ENCODE results near the gene PRKAG2.

The PRKAG2 gene

GRCh38 chr7:151900591-151900985, 23.7 kb upstream of the PRKAG2 start:
- DNase-seq: no peak

GRCh38 chr7:151899513-151900360, 22.8 kb upstream of the PRKAG2 start:
- DNase-seq: no peak

DNA sequence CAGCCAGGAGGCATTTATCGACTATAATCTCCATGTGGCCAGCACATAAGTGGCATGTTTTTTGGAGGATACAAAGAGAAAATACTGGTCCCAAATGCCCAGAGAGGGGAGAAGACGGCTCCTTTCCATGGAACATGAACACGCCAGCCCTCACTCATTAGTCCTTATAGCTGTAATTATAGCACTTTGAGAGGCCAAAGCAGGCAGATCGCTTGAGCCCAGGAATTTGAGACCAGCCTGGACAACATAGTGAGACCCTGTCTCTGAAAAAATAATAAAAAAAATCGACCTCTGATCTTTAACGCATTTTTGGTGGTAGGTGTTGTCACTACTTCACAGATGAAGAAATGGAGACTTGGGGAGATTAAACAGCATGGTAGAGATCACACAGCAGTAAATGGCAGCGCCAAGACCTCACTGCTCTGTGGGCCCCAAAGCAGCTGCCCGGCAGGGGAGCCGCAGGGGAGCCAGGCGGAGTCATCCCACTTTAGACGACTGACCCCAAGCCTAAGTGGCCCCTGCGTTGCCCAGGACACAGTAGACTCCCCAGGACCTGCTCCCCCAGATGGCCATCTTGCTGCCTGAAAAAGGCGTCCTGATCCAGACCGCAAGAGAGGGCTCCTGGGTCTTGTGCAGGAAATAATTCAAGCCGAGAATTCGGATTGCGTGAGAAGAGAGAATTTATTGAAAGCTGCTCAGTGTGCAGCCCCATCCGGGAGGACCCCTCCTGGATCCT, 21.2 kb upstream of the PRKAG2 start:
- no peak for DNase-seq

DNA sequence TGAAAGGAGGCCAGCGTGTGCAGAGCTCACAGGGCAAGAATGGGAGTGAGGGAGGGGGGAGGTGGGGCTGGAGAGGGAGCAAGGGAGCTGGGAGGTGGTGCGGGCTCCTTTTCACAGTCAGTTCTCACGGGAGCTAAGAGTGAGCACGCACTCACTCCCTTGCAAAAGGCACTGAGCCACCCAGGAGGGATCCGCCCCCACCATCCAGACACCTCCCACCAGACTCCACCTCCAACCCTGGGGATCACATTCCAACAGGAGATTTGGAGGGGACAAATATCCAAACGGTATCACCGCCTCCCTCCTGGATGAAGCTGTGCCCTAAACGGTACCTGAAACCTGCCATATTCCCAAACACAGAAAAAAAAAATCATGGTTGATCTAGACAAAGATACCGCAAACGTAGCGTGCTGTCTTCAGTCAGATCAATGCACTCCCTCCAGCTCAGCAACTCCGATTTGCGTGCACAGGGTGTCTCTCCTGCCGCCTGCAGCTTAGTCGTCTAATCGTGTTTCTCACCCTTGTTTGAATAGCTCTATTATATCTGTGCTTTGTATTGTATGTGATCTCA, 20.3 kb upstream of the PRKAG2 start:
- DNase-seq: peak; percentile 66

GRCh38 chr7:151896486-151896885, 19.6 kb upstream of the PRKAG2 start:
- no peak for DNase-seq

DNA sequence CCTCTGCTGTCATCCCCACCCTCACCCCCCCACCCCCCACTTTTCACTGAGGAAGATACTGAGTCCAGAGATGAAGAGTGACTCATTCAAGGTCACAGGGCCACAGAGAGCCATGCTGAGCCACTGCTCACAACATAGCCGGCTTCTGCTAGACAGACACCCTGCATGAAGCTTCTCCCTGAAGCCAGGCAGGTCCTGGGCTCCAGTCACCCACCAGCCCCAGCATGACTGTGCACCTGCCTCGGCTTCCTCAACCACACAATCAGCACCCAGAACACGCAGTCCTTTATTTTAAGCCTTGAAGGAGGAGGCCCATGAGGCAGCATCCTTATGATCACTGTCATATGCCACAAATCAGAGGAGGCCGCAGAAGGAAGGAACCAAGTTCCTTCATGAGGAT, 19.2 kb upstream of the PRKAG2 start:
- DNase-seq: no peak

- DNase-seq: peak; percentile 57
Observed at GRCh38 chr7:151895631-151896031, 18.7 kb upstream of the PRKAG2 start.

DNA sequence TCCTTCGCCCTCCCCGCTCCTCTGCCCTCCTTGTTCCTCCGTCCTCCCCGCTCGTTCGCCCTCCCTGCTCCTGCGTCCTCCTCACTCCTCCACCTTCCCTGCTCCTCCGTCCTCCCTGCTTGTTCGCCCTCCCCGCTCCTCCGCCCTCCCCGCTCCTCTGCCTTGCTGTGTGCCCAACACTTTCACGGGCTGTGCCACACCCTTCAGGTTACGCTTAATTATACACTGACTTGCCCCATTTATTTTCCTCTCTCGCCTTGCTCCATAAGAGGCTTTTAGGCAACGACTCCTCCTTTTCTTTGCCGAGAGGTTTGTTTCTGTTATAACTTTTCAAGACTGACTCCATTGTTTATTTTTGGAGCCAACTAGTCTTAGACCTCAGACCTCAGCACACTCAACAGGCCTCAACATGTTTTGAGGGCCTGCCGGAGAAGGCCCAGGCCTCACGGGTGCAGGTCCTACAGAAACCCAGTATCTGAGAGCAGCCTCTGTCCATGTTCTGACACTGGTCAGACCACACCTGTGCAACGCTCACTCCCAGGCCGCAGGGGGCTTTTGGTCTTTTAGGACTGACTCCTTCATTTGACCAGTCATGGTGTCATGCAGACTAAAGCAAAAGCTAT, 18.2 kb upstream of the PRKAG2 start:
- no peak for DNase-seq

GRCh38 chr7:151894111-151895007, 17.4 kb upstream of the PRKAG2 start:
- DNase-seq: no peak

- no peak for DNase-seq
Observed at GRCh38 chr7:151893405-151893923, 16.5 kb upstream of the PRKAG2 start.

- DNase-seq: no peak
Observed at GRCh38 chr7:151891753-151892152, 14.8 kb upstream of the PRKAG2 start.

- DNase-seq: no peak
Observed at GRCh38 chr7:151891182-151891581, 14.3 kb upstream of the PRKAG2 start.

DNA sequence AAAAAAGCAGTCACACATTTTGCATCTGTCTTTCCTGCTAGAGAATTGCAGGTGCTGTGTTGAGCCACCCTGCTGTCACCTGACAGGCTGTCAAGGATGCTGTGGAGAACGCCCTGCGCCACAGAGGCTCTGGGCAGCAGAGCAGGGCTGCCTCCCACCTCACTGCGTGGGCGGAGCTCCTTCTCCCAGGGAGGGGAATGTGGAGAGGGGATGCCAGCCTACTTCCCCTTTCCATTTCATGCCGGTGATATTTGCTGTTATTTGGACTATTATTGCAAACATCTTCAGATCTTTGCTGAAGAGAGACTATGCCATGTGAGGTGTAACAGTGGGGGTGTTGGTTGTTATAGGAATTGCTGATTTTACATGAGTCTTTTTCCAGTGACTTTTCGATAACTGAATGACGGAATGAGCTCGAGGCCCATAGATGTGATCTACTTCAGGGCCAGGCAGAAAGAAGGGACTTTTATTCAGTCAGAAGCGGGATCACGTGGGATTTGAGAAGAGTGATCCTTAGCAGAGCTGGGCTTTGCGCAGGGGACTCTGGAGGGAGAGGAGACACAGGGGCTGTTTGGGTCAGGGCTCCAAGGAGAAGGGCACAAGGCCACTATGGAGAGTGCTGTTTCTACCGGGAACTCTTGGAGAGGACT, 13.6 kb upstream of the PRKAG2 start:
- no peak for DNase-seq

GRCh38 chr7:151889406-151890354, 12.8 kb upstream of the PRKAG2 start:
- no peak for DNase-seq

GRCh38 chr7:151888079-151889067, 11.5 kb upstream of the PRKAG2 start:
- peak; percentile 45 for DNase-seq

GRCh38 chr7:151886783-151887182, 9.9 kb upstream of the PRKAG2 start:
- no peak for DNase-seq

DNA sequence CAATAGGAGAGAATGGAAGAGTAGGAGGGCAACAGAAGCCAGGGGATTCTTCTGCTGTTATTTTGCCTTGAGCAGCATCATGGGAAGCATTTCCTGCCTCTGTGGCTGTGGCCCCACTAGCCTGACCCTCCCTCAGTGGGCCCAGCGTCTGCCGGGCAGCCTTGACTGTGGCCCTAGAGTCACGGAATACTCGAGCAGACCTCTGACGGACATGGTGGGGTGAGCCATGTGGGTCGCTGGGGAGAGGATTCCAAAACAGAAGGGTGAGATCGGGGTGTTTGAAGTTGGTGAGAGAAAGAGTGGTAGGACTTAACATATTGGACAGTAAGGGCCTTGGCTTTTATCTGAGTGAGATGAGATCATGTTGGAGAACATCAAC, 8.3 kb upstream of the PRKAG2 start:
- no peak for DNase-seq

DNA sequence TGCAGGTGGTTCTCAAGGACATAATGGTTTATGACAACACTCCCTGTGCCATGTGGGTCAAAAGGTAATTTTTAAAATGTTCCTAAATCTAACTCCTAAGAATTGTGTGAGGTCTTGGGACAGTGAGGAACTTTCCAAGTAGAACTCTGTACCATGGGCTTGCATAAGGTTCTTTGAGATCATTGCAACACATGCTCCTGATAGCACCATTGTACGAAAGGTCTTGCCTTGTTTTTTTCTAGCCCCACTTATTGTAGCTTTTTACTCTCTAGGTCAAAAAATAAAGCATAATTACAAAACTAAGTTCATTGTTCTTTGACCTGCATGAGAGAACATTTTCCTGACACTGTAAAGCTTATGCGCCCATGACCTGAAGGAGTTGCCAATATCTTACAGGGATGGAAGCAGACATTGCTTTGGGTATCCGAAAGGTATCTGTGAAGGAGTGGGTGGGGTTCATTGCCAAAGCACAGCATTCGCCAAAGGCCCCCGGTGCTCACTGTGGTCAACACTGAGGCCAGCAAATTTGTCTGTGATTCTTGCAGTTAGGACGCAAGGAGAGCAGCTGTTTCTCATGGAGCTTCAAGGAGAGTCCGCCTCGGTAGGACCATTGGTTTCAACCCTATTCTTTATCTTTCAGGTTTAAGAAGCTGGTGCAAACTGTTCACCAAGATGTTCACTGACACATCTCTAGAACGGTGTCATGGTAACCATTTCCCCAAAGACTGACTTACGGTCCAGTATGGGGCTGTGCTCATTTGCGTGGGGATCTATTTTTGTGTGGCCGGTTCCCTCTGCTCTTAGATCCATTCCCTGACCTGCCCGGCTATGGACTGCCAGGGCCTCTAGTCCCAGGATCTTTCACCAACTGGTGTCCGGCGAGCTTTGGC, 7.6 kb upstream of the PRKAG2 start:
- DNase-seq: no peak

Measured in eye (tissue), 1 donor.